Body of pancreas (tissue), 4 donors: ENCODE results near the gene SPCS2.

Source experiments
- POLR2A ChIP-seq, 3 donors: fragments of 450-650 bp; IDR thresholded peaks; one replicate each; pipeline ENCODE4 v1.6.1; 2016; ENCODE audit warnings: antibody characterized with exemption in 3 of 3, mild to moderate bottlenecking in 2 of 3
- TF ChIP-seq, protein P1 (sequence below), 7 experiments: fragments of 450-650 bp in 4 of 7; fragments of 200-600 bp in 3 of 7; sonication (generic) in 3 of 7; IDR thresholded peaks; one replicate each; pipeline ENCODE4 v1.5.1; 2016 to 2019; ENCODE audit warnings: antibody characterized with exemption in 7 of 7

DNA sequence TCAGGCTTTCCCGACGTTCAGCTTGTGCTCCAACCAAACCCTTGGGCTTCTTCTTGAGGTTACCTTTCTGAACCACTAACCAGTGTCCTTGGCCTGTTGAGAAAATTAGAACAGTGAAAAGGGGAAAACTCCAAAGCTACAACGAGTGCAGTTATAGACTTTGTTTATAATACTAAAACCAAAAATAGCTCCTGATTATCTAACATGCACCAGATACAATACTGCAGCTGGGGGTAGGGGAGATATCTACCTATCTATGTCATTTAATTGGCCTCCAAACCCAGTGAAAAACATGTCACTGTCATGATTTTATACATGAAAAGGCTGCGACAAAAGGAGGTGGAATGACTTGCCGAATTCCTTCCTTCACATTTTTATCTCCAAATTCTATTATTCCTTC, 12.1 kb upstream of the SPCS2 start:
- TF ChIP-seq, protein P1, sequence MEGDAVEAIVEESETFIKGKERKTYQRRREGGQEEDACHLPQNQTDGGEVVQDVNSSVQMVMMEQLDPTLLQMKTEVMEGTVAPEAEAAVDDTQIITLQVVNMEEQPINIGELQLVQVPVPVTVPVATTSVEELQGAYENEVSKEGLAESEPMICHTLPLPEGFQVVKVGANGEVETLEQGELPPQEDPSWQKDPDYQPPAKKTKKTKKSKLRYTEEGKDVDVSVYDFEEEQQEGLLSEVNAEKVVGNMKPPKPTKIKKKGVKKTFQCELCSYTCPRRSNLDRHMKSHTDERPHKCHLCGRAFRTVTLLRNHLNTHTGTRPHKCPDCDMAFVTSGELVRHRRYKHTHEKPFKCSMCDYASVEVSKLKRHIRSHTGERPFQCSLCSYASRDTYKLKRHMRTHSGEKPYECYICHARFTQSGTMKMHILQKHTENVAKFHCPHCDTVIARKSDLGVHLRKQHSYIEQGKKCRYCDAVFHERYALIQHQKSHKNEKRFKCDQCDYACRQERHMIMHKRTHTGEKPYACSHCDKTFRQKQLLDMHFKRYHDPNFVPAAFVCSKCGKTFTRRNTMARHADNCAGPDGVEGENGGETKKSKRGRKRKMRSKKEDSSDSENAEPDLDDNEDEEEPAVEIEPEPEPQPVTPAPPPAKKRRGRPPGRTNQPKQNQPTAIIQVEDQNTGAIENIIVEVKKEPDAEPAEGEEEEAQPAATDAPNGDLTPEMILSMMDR (IDR thresholded peaks at IDR 0.05), result no peak
- TF ChIP-seq POLR2A (IDR thresholded peaks at IDR 0.05), result no peak
